Stimulated activated naive CD4-positive, alpha-beta T cell treated with Interleukin-2 at 50 U/mL for 16 hours (primary cell): ENCODE data around the gene OR2B6.
"Not testable (repeated sequence)": the region's sequence is repeated elsewhere in the genome, so short reads cannot be mapped to it uniquely, and the experiment has no call there.

Experiments used
- DNase-seq: peaks from one replicate; lab custom pipeline; 2025; lab: John Stamatoyannopoulos, UW

Gene OR2B6

GRCh38 chr6:27956941-27957340 lies at the start of gene OR2B6:
TSS of gene OR2B6 (plus strand) at chr6:27957241. CDS start at chr6:27957241, 0 bp downstream.
- no peak for DNase-seq

GRCh38 chr6:27908017-27908416 lies 49.0 kb upstream of the OR2B6 start:
- DNase-seq, result no peak

- no peak for DNase-seq
Measured at GRCh38 chr6:27911956-27912446, 45.0 kb upstream of the OR2B6 start, which contains the start of gene OR2B2. TSS of gene OR2B2 (minus strand) at chr6:27912396. CDS start at chr6:27912319, 77 bp downstream.

- no peak for DNase-seq
Measured at GRCh38 chr6:27922949-27923348, 34.1 kb upstream of the OR2B6 start.

- no peak for DNase-seq
Measured at GRCh38 chr6:27924179-27924578, 32.9 kb upstream of the OR2B6 start.

GRCh38 chr6:27928041-27928440 lies 29.0 kb upstream of the OR2B6 start:
- not testable (repeated sequence) for DNase-seq

- not testable (repeated sequence) for DNase-seq
Measured at GRCh38 chr6:27929930-27930329, 27.1 kb upstream of the OR2B6 start.

- DNase-seq, result no peak
Measured at GRCh38 chr6:27931209-27931608, 25.8 kb upstream of the OR2B6 start.

- no peak for DNase-seq
Measured at GRCh38 chr6:27940766-27941165, 16.3 kb upstream of the OR2B6 start.

GRCh38 chr6:27943072-27943471 lies 14.0 kb upstream of the OR2B6 start:
- DNase-seq, result not testable (repeated sequence)

- DNase-seq, result no peak
Measured at GRCh38 chr6:27948237-27948636, 8.8 kb upstream of the OR2B6 start.

GRCh38 chr6:27951040-27951439 lies 6.0 kb upstream of the OR2B6 start:
- DNase-seq, result no peak

- DNase-seq, result no peak
Measured at GRCh38 chr6:27957516-27957915, 475 bp downstream of the OR2B6 start.

- DNase-seq, result no peak
Measured at GRCh38 chr6:27962506-27962905, 5.5 kb downstream of the OR2B6 start.

GRCh38 chr6:27966044-27966443 lies 9.0 kb downstream of the OR2B6 start:
- no peak for DNase-seq

- DNase-seq, result no peak
Measured at GRCh38 chr6:27966816-27967426, 9.9 kb downstream of the OR2B6 start.

GRCh38 chr6:27970444-27970843 lies 13.4 kb downstream of the OR2B6 start:
- DNase-seq, result no peak

- DNase-seq, result no peak
Measured at GRCh38 chr6:27972750-27973149, 15.7 kb downstream of the OR2B6 start.

- DNase-seq, result no peak
Measured at GRCh38 chr6:27977387-27977786, 20.3 kb downstream of the OR2B6 start.

- no peak for DNase-seq
Measured at GRCh38 chr6:27978705-27979104, 21.7 kb downstream of the OR2B6 start.

- no peak for DNase-seq
Measured at GRCh38 chr6:27980111-27980510, 23.1 kb downstream of the OR2B6 start.

GRCh38 chr6:27986928-27987725 lies 30.1 kb downstream of the OR2B6 start:
- DNase-seq, result no peak

GRCh38 chr6:27994616-27995015 lies 37.6 kb downstream of the OR2B6 start:
- no peak for DNase-seq
